ENCODE results near the gene LMNTD1. TPM values are rescaled to one million over a fixed set of nuclear protein-coding genes. Genes with fewer than 3 reads are reported as not detected.

Gene LMNTD1
- total and polyA plus RNA-seq, 11 donors: 0.69 TPM; not detected in 10

GRCh38 chr12:25556153-25556552 is 3.1 kb upstream of the LMNTD1 start:
- 88 to 96% (median 94%) methylated on average over 6 of the region's 6 CpGs for WGBS, 4 donors
- DNase-seq (no peak), ATAC-seq (no peak)
- Histone ChIP-seq H3K27me3 (no peaks in the 10 kb centered on the region), H3K36me3 (no peaks in the 10 kb centered on the region), H3K4me3 (no peak overlapping the region), H3K4me1 (no peaks in the 10 kb centered on the region), H3K27ac (no peak overlapping the region), H3K9me3 (no peaks in the 10 kb centered on the region)
- intact Hi-C loops (cut with DNase I): no loop called here
- TF ChIP-seq POLR2A (IDR thresholded peaks at IDR 0.05): no peak
- TF ChIP-seq CTCF (IDR thresholded peaks at IDR 0.05): no peak

GRCh38 chr12:25552681-25553080 is 402 bp downstream of the LMNTD1 start:
- ATAC-seq: no peak
- 64 to 72% (median 67%) methylated on average over 3 of the region's 3 CpGs for WGBS, 4 donors
- Histone ChIP-seq H3K27me3 (no peaks in the 10 kb centered on the region), H3K27ac (no peak overlapping the region), H3K4me3 (no peak overlapping the region), H3K9me3 (no peaks in the 10 kb centered on the region), H3K36me3 (no peaks in the 10 kb centered on the region), H3K4me1 (no peaks in the 10 kb centered on the region)
- TF ChIP-seq CTCF (IDR thresholded peaks at IDR 0.05) (no peak), POLR2A (IDR thresholded peaks at IDR 0.05) (no peak)
- intact Hi-C loops (cut with DNase I): no loop called here
- no peak for DNase-seq

- peaks cover 0 to 1% (median 0%) of the 10 kb centered on the region in 12 donors for H3K9me3 ChIP-seq
- ATAC-seq: no peak
- WGBS, 4 donors: 76 to 85% (median 82%) methylated on average over 3 of the region's 3 CpGs
- H3K27me3 ChIP-seq: no peaks in the 10 kb centered on the region
- H3K4me1 ChIP-seq: no peaks in the 10 kb centered on the region
- intact Hi-C loops (cut with DNase I): no loop called here
- H3K4me3 ChIP-seq: no peak overlapping the region
- no peak for TF ChIP-seq CTCF (IDR thresholded peaks at IDR 0.05)
- no peak for TF ChIP-seq POLR2A (IDR thresholded peaks at IDR 0.05)
- no peaks in the 10 kb centered on the region for H3K36me3 ChIP-seq
- H3K27ac ChIP-seq: no peak overlapping the region
- DNase-seq: no peak
Observed at GRCh38 chr12:25550186-25550585, 2.9 kb downstream of the LMNTD1 start.

- ATAC-seq (no peak), DNase-seq (no peak)
- H3K36me3 ChIP-seq: no peaks in the 10 kb centered on the region
- H3K4me1 ChIP-seq: no peaks in the 10 kb centered on the region
- intact Hi-C loops (cut with DNase I): no loop called here
- H3K27me3 ChIP-seq: no peaks in the 10 kb centered on the region
- TF ChIP-seq POLR2A (IDR thresholded peaks at IDR 0.05): no peak
- TF ChIP-seq CTCF (IDR thresholded peaks at IDR 0.05): no peak
- no peak overlapping the region for H3K4me3 ChIP-seq
- H3K9me3 ChIP-seq: peaks cover 0 to 4% (median 0%) of the 10 kb centered on the region in 12 donors
- H3K27ac ChIP-seq: no peak overlapping the region
Observed at GRCh38 chr12:25549120-25549519, 4.0 kb downstream of the LMNTD1 start.
